NT2/D1 (cell line): ENCODE results near the gene TBC1D22A.

Source experiments
- DNase-seq: peaks from one replicate; pipeline ENCODE4 v3.0.0-alpha.2; 2011; ENCODE audit warnings: low read depth, low spot score
- H3K27me3 ChIP-seq: 2 replicates; pipeline ENCODE4 v1.6.0; 2011; ENCODE audit warnings: mild to moderate bottlenecking; ENCODE audit not compliant: insufficient read length, insufficient read depth
- H3K36me3 ChIP-seq: 2 replicates; pipeline ENCODE4 v1.6.1; 2011; ENCODE audit warnings: mild to moderate bottlenecking, low read length, mixed read lengths; ENCODE audit not compliant: insufficient read depth, insufficient read length
- H3K4me1 ChIP-seq: 2 replicates; pipeline ENCODE4 v1.5.1; 2011; ENCODE audit not compliant: insufficient read depth, insufficient read length
- H3K4me3 ChIP-seq: 2 replicates; pipeline ENCODE4 v1.5.1; 2011; ENCODE audit warnings: low read depth; ENCODE audit not compliant: insufficient read length
- H3K9ac ChIP-seq: 2 replicates; pipeline ENCODE4 v1.6.0; 2011; ENCODE audit warnings: low read depth; ENCODE audit not compliant: insufficient read length
- H3K9me3 ChIP-seq: 2 replicates; pipeline ENCODE4 v1.5.1; 2011; ENCODE audit warnings: mild to moderate bottlenecking, low read length; ENCODE audit not compliant: insufficient read depth
- SUZ12 ChIP-seq: IDR thresholded peaks from 2 replicates; pipeline ENCODE4 v1.6.1; 2011; ENCODE audit not compliant: insufficient read length, insufficient read depth; ENCODE audit errors: extremely low read depth
- YY1 ChIP-seq: IDR thresholded peaks from 2 replicates; pipeline ENCODE4 v1.6.1; 2011; ENCODE audit not compliant: insufficient read length, insufficient read depth
- ZNF274 ChIP-seq: IDR thresholded peaks from 2 replicates; pipeline ENCODE4 v1.6.1; 2011; ENCODE audit warnings: mild to moderate bottlenecking, low read depth, low read length

The TBC1D22A gene

DNA sequence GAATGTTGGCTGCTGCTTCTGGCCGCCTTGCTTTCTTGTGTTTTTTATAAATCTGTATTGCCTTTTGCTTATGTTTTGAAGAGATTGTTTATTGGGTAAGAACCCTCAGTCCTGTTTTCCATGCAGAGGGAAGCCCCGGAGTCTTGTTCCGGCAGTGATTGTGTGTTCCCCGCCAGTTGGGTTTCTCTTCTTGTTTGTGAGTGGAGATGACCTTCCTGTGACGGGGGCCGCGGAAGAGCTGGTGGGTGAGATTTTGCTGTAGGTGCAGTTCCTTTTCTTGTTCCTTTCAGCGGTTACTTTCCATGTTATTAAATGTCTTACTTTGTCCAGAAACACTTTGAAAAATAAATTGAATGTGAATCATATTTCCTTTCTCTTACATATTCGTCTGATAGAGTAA, 8.3 kb downstream of the TBC1D22A start:
- no peak for TF ChIP-seq YY1
- no peak for TF ChIP-seq ZNF274
- TF ChIP-seq SUZ12 = no peak
- no peak for DNase-seq
- H3K9me3 ChIP-seq = no peaks in the 10 kb centered on the region
- peaks cover 19% of the 10 kb centered on the region for H3K36me3 ChIP-seq
- H3K4me3 ChIP-seq = no peak overlapping the region
- H3K4me1 ChIP-seq = peaks cover 19% of the 10 kb centered on the region
- no peaks in the 10 kb centered on the region for H3K27me3 ChIP-seq
- H3K9ac ChIP-seq = no peak overlapping the region

GRCh38 chr22:46773076-46773475, 10.6 kb downstream of the TBC1D22A start:
- Histone ChIP-seq H3K4me1 (peaks cover 33% of the 10 kb centered on the region), H3K9ac (no peak overlapping the region), H3K27me3 (no peaks in the 10 kb centered on the region), H3K4me3 (no peak overlapping the region), H3K36me3 (peaks cover 20% of the 10 kb centered on the region), H3K9me3 (no peaks in the 10 kb centered on the region)
- TF ChIP-seq ZNF274 (no peak), YY1 (no peak), SUZ12 (no peak)
- no peak for DNase-seq

GRCh38 chr22:46774253-46774979, 12.0 kb downstream of the TBC1D22A start:
- no peak for DNase-seq
- H3K4me1 ChIP-seq = peaks cover 33% of the 10 kb centered on the region
- peaks cover 20% of the 10 kb centered on the region for H3K36me3 ChIP-seq
- TF ChIP-seq ZNF274 (no peak), YY1 (no peak), SUZ12 (no peak)
- H3K27me3 ChIP-seq = no peaks in the 10 kb centered on the region
- peak overlapping the region; percentile 70 for H3K9ac ChIP-seq
- no peak overlapping the region for H3K4me3 ChIP-seq
- no peaks in the 10 kb centered on the region for H3K9me3 ChIP-seq

GRCh38 chr22:46774980-46775849, 12.8 kb downstream of the TBC1D22A start:
- Histone ChIP-seq H3K9me3 (no peaks in the 10 kb centered on the region), H3K4me3 (no peak overlapping the region), H3K36me3 (peaks cover 14% of the 10 kb centered on the region), H3K27me3 (no peaks in the 10 kb centered on the region), H3K4me1 (peaks cover 30% of the 10 kb centered on the region), H3K9ac (no peak overlapping the region)
- no peak for DNase-seq
- TF ChIP-seq YY1 = no peak
- no peak for TF ChIP-seq SUZ12
- no peak for TF ChIP-seq ZNF274

DNA sequence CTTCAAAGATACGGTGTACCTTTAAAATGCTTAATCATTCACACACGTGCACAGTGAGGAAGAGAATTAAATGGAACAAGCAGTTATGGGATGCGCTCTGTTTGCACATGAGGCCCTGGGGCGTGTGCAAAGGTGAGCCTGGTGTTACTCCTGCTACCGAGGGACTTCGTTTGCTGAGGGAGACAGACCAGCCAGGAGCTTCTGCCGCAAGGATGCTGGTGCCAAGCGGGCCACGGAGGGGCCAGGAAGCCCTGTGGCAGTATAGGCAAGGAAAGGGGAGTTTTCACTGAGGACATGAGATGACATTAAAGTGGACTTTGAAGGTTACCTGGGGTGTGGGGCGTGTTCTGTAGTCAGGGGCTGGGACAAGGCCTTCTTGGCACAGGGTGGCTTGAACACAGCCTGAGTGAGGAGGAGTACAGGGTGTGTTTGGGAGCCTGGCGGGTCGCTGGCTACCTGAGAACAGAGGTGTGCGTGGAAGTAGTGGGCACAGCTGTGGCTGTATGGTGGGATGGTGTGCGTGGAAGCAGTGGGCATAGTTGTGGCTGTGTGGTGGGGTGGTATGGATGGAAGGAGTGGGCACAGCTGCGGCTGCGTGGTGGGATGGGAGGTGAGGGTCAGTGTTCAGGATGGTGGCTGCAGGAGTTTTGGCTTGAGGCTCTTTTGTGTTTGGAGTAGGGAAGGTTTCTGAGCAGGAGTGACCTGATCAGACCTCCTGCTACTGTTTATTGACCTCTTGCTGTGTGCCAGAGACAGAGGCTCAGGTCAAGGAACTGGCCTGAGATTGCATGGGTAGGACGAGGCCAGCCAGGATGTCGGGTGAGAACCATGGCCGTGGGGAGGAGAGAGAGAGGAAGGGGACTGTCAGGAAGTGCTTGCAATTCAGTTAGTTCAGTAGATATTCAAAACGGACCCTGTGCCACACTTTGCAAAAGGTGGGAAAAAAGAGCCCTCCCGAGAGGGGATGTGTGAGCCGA, 13.7 kb downstream of the TBC1D22A start:
- Histone ChIP-seq H3K36me3 (peaks cover 14% of the 10 kb centered on the region), H3K4me1 (peaks cover 30% of the 10 kb centered on the region), H3K27me3 (no peaks in the 10 kb centered on the region), H3K9ac (peak overlapping the region; percentile 61), H3K9me3 (no peaks in the 10 kb centered on the region), H3K4me3 (no peak overlapping the region)
- TF ChIP-seq YY1 (no peak), SUZ12 (no peak), ZNF274 (no peak)
- no peak for DNase-seq

- DNase-seq = no peak
- peaks cover 30% of the 10 kb centered on the region for H3K4me1 ChIP-seq
- peaks cover 20% of the 10 kb centered on the region for H3K36me3 ChIP-seq
- no peaks in the 10 kb centered on the region for H3K27me3 ChIP-seq
- no peak for TF ChIP-seq SUZ12
- no peak for TF ChIP-seq ZNF274
- no peak for TF ChIP-seq YY1
- no peaks in the 10 kb centered on the region for H3K9me3 ChIP-seq
- no peak overlapping the region for H3K9ac ChIP-seq
- no peak overlapping the region for H3K4me3 ChIP-seq
Observed at GRCh38 chr22:46776876-46777608, 14.6 kb downstream of the TBC1D22A start.
